ENCODE results near the gene KRT85. TPM values are rescaled to one million over a fixed set of nuclear protein-coding genes. Genes with fewer than 3 reads are reported as not detected.
A peak's percentile ranks its signal among the peaks of the same experiment; 100 is the strongest.

The KRT85 gene
- total and polyA plus RNA-seq, 5 donors from 2014 or later: not detected

DNA sequence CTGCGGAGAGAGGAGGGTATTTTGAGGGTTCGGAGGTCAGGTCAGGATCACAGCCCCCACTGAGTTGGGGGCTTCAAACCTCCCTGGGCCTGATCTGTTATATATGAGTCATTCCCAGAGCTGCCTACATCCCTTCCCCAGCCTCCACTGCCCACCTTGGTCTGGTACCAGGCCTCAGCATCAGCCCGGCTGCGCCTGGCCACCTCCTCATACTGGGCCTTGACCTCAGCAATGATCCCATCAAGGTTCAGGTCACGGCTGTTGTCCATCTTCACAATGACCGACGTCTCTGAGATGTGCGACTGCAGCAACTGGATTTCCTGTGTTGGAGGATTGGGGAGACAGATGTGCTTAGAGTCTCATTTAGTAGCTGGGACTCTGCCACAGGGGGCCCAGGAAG lies 13.9 kb upstream of the KRT85 start:
- no peak overlapping the region for H3K4me3 Mint-ChIP-seq
- H3K27ac Mint-ChIP-seq: no peak overlapping the region
- no peaks in the 10 kb centered on the region for H3K9me3 Mint-ChIP-seq
- H3K9me3 ChIP-seq (ENCODE audit: control insufficient read depth in 2 of 2, low read length in 2 of 2): no peaks in the 10 kb centered on the region
- no peaks in the 10 kb centered on the region for H3K36me3 Mint-ChIP-seq
- DNase-seq (no peak), ATAC-seq (ENCODE audit: low read depth in 2 of 2) (no peak)
- no peaks in the 10 kb centered on the region for H3K36me3 ChIP-seq (ENCODE audit: control insufficient read depth, insufficient read depth, low read length)
- peaks cover 16% of the 10 kb centered on the region for H3K27me3 Mint-ChIP-seq
- no peaks in the 10 kb centered on the region for H3K4me1 ChIP-seq (ENCODE audit: control insufficient read depth, insufficient read depth, low read length, poor library complexity, severe bottlenecking)
- no peak overlapping the region for H3K27ac ChIP-seq (ENCODE audit: insufficient read depth, low read length, poor library complexity, severe bottlenecking)
- no peak overlapping the region for H3K4me3 ChIP-seq (ENCODE audit: low read depth, low read length)
- H3K4me1 Mint-ChIP-seq: peaks cover 0 to 8% (median 5%) of the 10 kb centered on the region in 4 donors
- no peaks in the 10 kb centered on the region for H3K27me3 ChIP-seq (ENCODE audit: control insufficient read depth, insufficient read depth, low read length)

DNA sequence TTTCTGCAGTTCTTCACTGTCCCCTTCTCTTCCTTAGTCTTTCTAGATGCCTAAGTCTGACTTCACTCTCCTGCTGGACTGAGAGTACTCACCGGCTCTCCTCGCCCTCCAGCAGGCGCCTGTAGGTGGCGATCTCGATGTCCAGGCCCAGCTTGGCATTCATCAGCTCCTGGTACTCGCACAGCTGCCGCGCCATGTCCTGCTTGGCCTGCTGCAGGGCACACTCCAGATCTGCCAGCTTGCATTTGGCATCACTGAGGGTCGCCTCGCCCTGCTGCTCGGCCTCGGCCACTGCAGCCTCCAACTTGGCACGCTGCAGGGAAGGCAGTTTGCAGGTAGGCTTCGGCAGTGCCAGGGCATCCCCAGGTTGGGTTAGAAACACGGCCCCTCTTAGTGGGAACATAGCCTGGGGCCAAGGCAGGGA lies 13.0 kb upstream of the KRT85 start:
- H3K27me3 ChIP-seq (ENCODE audit: control insufficient read depth, insufficient read depth, low read length): no peaks in the 10 kb centered on the region
- no peaks in the 10 kb centered on the region for H3K4me1 ChIP-seq (ENCODE audit: control insufficient read depth, insufficient read depth, low read length, poor library complexity, severe bottlenecking)
- H3K27ac ChIP-seq (ENCODE audit: insufficient read depth, low read length, poor library complexity, severe bottlenecking): no peak overlapping the region
- Mint-ChIP-seq H3K36me3 (no peaks in the 10 kb centered on the region), H3K27ac (no peak overlapping the region), H3K27me3 (peaks cover 9% of the 10 kb centered on the region), H3K4me1 (peaks cover 0 to 8% (median 5%) of the 10 kb centered on the region in 4 donors), H3K9me3 (no peaks in the 10 kb centered on the region), H3K4me3 (no peak overlapping the region)
- no peak for ATAC-seq (ENCODE audit: low read depth in 2 of 2)
- H3K4me3 ChIP-seq (ENCODE audit: low read depth, low read length): no peak overlapping the region
- H3K9me3 ChIP-seq (ENCODE audit: control insufficient read depth in 2 of 2, low read length in 2 of 2): no peaks in the 10 kb centered on the region
- peak in 1 of 3 donors; percentile 11 for DNase-seq
- no peaks in the 10 kb centered on the region for H3K36me3 ChIP-seq (ENCODE audit: control insufficient read depth, insufficient read depth, low read length)

DNA sequence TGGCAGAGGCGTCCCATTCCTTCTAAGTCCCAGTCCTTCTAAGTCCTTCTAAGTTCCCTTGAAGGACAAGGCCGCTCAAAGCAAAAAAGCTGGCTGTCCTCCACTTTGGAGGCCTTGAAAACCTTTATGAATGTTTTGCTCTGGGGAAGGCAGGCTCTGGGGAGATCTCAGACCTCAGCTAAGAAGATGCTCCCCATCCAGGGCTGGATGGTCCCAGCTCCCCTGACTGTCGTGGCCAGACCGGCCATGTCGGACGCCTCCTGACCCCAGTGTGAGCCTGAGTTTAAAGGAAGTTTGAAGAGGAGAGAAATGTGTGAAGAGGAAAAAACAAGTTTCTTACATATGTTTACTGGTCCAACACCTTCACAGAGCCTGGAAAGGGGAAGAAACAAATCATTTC lies 12.3 kb upstream of the KRT85 start:
- Mint-ChIP-seq H3K36me3 (no peaks in the 10 kb centered on the region), H3K4me1 (peaks cover 0 to 8% (median 5%) of the 10 kb centered on the region in 4 donors), H3K27me3 (peaks cover 9% of the 10 kb centered on the region), H3K27ac (no peak overlapping the region), H3K4me3 (no peak overlapping the region), H3K9me3 (no peaks in the 10 kb centered on the region)
- no peak overlapping the region for H3K27ac ChIP-seq (ENCODE audit: insufficient read depth, low read length, poor library complexity, severe bottlenecking)
- no peak overlapping the region for H3K4me3 ChIP-seq (ENCODE audit: low read depth, low read length)
- no peaks in the 10 kb centered on the region for H3K27me3 ChIP-seq (ENCODE audit: control insufficient read depth, insufficient read depth, low read length)
- H3K9me3 ChIP-seq (ENCODE audit: control insufficient read depth in 2 of 2, low read length in 2 of 2): no peaks in the 10 kb centered on the region
- no peak for DNase-seq
- no peak for ATAC-seq (ENCODE audit: low read depth in 2 of 2)
- H3K4me1 ChIP-seq (ENCODE audit: control insufficient read depth, insufficient read depth, low read length, poor library complexity, severe bottlenecking): no peaks in the 10 kb centered on the region
- H3K36me3 ChIP-seq (ENCODE audit: control insufficient read depth, insufficient read depth, low read length): no peaks in the 10 kb centered on the region

- Mint-ChIP-seq H3K4me3 (no peak overlapping the region), H3K36me3 (no peaks in the 10 kb centered on the region), H3K4me1 (peaks cover 0 to 5% (median 5%) of the 10 kb centered on the region in 4 donors), H3K27me3 (peaks cover 9% of the 10 kb centered on the region), H3K9me3 (peaks cover 0 to 1% (median 0%) of the 10 kb centered on the region in 7 donors), H3K27ac (no peak overlapping the region)
- H3K27me3 ChIP-seq (ENCODE audit: control insufficient read depth, insufficient read depth, low read length): no peaks in the 10 kb centered on the region
- peaks cover 0 to 7% of the 10 kb centered on the region in 2 experiments for H3K9me3 ChIP-seq (ENCODE audit: control insufficient read depth in 2 of 2, low read length in 2 of 2)
- no peak overlapping the region for H3K4me3 ChIP-seq (ENCODE audit: low read depth, low read length)
- no peak overlapping the region for H3K27ac ChIP-seq (ENCODE audit: insufficient read depth, low read length, poor library complexity, severe bottlenecking)
- H3K36me3 ChIP-seq (ENCODE audit: control insufficient read depth, insufficient read depth, low read length): no peaks in the 10 kb centered on the region
- DNase-seq: no peak
- H3K4me1 ChIP-seq (ENCODE audit: control insufficient read depth, insufficient read depth, low read length, poor library complexity, severe bottlenecking): no peaks in the 10 kb centered on the region
- ATAC-seq (ENCODE audit: low read depth in 2 of 2): no peak
These were observed 10.8 kb upstream of the KRT85 start for GRCh38 chr12:52378091-52378490.

DNA sequence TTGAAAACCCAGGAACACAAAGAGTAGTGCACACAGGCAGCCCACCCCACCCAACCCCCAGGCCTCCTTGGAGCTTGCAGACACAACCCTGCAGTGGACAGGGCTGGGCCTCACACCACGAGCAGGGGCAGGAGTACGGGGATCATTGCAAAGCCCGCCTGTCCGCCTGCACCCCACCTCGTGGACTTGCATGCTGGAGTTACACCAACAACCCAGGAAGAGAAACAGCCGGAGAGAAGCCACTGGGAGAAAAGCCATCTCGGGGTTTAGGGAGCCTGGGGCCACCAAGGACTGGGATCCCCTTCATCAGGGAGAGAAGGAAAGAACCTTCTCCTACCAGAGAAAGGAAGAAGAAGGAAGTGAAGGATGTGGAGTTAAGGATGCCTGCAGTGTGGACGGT lies 10.0 kb upstream of the KRT85 start:
- Histone ChIP-seq H3K9me3 (ENCODE audit: control insufficient read depth in 2 of 2, low read length in 2 of 2) (peaks cover 0 to 7% of the 10 kb centered on the region in 2 experiments), H3K36me3 (ENCODE audit: control insufficient read depth, insufficient read depth, low read length) (no peaks in the 10 kb centered on the region), H3K4me1 (ENCODE audit: control insufficient read depth, insufficient read depth, low read length, poor library complexity, severe bottlenecking) (no peaks in the 10 kb centered on the region), H3K4me3 (ENCODE audit: low read depth, low read length) (no peak overlapping the region), H3K27ac (ENCODE audit: insufficient read depth, low read length, poor library complexity, severe bottlenecking) (no peak overlapping the region), H3K27me3 (ENCODE audit: control insufficient read depth, insufficient read depth, low read length) (no peaks in the 10 kb centered on the region)
- H3K27me3 Mint-ChIP-seq: peaks cover 9% of the 10 kb centered on the region
- no peak overlapping the region for H3K4me3 Mint-ChIP-seq
- H3K4me1 Mint-ChIP-seq: no peaks in the 10 kb centered on the region
- no peak for ATAC-seq (ENCODE audit: low read depth in 2 of 2)
- no peak overlapping the region for H3K27ac Mint-ChIP-seq
- H3K9me3 Mint-ChIP-seq: peaks cover 0 to 1% (median 0%) of the 10 kb centered on the region in 7 donors
- no peaks in the 10 kb centered on the region for H3K36me3 Mint-ChIP-seq
- no peak for DNase-seq

DNA sequence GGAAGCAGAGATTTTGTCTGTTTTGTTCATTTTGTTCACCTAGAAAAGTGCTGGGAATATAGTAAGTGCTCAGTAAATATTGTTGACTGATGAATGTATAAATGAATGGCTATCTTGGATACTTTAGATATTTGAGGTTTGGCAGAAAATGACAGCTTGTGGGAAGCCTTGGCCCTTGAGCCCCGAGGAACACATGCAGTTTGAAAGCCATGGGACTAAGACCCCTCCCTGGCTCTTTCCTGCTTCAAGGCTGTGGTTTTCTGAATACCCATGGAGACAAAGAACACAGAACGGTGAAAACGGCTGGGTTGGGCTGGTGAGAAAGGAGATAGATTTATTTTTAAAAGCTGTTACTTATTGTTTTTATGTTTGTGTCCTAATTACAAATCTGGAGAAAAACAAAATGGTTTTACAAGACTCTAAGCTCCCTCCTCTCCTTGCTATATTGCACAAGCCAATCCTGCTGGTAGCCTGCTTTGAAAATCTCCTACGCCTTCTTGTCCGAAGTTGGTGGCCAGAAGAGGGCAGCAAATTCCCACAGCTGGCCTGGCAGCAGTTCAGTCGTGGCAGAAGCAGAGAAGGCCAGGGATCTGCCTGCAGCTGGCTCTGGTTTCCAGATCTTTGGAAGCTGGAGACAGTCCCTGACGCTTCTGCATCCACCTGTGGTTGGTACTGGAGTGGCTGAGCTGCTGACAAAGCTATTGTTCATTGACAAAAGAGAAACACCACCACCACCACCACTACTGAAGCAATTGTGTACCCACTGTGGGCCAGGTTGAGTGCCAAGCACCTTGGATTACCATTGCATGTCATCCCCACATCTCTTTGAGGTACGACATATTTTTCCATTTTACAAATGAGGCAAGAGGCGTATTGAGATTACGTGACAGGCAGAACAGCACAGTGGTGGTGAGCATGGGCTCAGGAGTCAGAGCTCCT lies 5.2 kb upstream of the KRT85 start:
- H3K36me3 ChIP-seq (ENCODE audit: control insufficient read depth, insufficient read depth, low read length): no peaks in the 10 kb centered on the region
- H3K9me3 Mint-ChIP-seq: peaks cover 0 to 2% (median 0%) of the 10 kb centered on the region in 7 donors
- H3K9me3 ChIP-seq (ENCODE audit: control insufficient read depth in 2 of 2, low read length in 2 of 2): peaks cover 0 to 7% of the 10 kb centered on the region in 2 experiments
- ATAC-seq (ENCODE audit: low read depth in 2 of 2) (no peak), DNase-seq (peak in 2 of 3 donors; percentile 13 to 51)
- no peak overlapping the region for H3K27ac Mint-ChIP-seq
- H3K27me3 Mint-ChIP-seq: peaks cover 17% of the 10 kb centered on the region
- no peaks in the 10 kb centered on the region for H3K4me1 Mint-ChIP-seq
- H3K27me3 ChIP-seq (ENCODE audit: control insufficient read depth, insufficient read depth, low read length): no peaks in the 10 kb centered on the region
- no peaks in the 10 kb centered on the region for H3K4me1 ChIP-seq (ENCODE audit: control insufficient read depth, insufficient read depth, low read length, poor library complexity, severe bottlenecking)
- no peak overlapping the region for H3K4me3 ChIP-seq (ENCODE audit: low read depth, low read length)
- H3K4me3 Mint-ChIP-seq: no peak overlapping the region
- H3K27ac ChIP-seq (ENCODE audit: insufficient read depth, low read length, poor library complexity, severe bottlenecking): no peak overlapping the region
- H3K36me3 Mint-ChIP-seq: no peaks in the 10 kb centered on the region

GRCh38 chr12:52371716-52372115 lies 4.4 kb upstream of the KRT85 start:
- H3K4me1 Mint-ChIP-seq: no peaks in the 10 kb centered on the region
- H3K9me3 Mint-ChIP-seq: peaks cover 0 to 2% (median 0%) of the 10 kb centered on the region in 7 donors
- Histone ChIP-seq H3K4me1 (ENCODE audit: control insufficient read depth, insufficient read depth, low read length, poor library complexity, severe bottlenecking) (no peaks in the 10 kb centered on the region), H3K9me3 (ENCODE audit: control insufficient read depth in 2 of 2, low read length in 2 of 2) (peaks cover 0 to 7% of the 10 kb centered on the region in 2 experiments), H3K27ac (ENCODE audit: insufficient read depth, low read length, poor library complexity, severe bottlenecking) (no peak overlapping the region), H3K4me3 (ENCODE audit: low read depth, low read length) (no peak overlapping the region), H3K36me3 (ENCODE audit: control insufficient read depth, insufficient read depth, low read length) (no peaks in the 10 kb centered on the region), H3K27me3 (ENCODE audit: control insufficient read depth, insufficient read depth, low read length) (no peaks in the 10 kb centered on the region)
- no peak overlapping the region for H3K4me3 Mint-ChIP-seq
- peak overlapping the region in 1 of 3 donors; percentile 60 for H3K27ac Mint-ChIP-seq
- H3K36me3 Mint-ChIP-seq: no peaks in the 10 kb centered on the region
- no peak for ATAC-seq (ENCODE audit: low read depth in 2 of 2)
- H3K27me3 Mint-ChIP-seq: peaks cover 19% of the 10 kb centered on the region
- no peak for DNase-seq
